ENCODE results near the gene ZNF625.

- TF ChIP-seq NRF1 (IDR thresholded peaks at IDR 0.05; ENCODE audit: low read depth, low read length): no peak
- TF ChIP-seq ZBTB33 (IDR thresholded peaks at IDR 0.05; ENCODE audit: borderline replicate concordance, low read depth): no peak
- no peak for TF ChIP-seq CTCF (IDR thresholded peaks at IDR 0.05)
- TF ChIP-seq FOXM1 (IDR thresholded peaks at IDR 0.05; ENCODE audit: low read depth): no peak
- peak; percentile 81 for TF ChIP-seq TAF1 (IDR thresholded peaks at IDR 0.05; ENCODE audit: borderline replicate concordance, low read depth, low read length)
- no peak for TF ChIP-seq RCOR1 (IDR thresholded peaks at IDR 0.05; ENCODE audit: low read length)
- peak; percentile 15 for TF ChIP-seq CHD2 (IDR thresholded peaks at IDR 0.05; ENCODE audit: low read length, partially characterized antibody)
- no peak for TF ChIP-seq FOSL2 (IDR thresholded peaks at IDR 0.05; ENCODE audit: borderline replicate concordance, low read depth)
- no peak for TF ChIP-seq EP300 (IDR thresholded peaks at IDR 0.05; ENCODE audit: borderline replicate concordance in 1 of 2, low read depth in 1 of 2, low read length in 1 of 2)
- no peak for TF ChIP-seq NFIC (IDR thresholded peaks at IDR 0.05; ENCODE audit: borderline replicate concordance)
- TF ChIP-seq USF2 (IDR thresholded peaks at IDR 0.05; ENCODE audit: borderline replicate concordance, low read depth, low read length): no peak
These were observed at the start of gene ZNF625 for GRCh38 chr19:12156223-12157058.

All from SK-N-SH (cell line).